HepG2 (cell line): Measurements from ENCODE around the gene CIROP. TPM values are rescaled to one million over a fixed set of nuclear protein-coding genes. Genes with fewer than 3 reads are reported as not detected.
A peak's percentile ranks its signal among the peaks of the same experiment; 100 is the strongest.

ENCODE experiments used
- ATAC-seq: fragments of 200-7000 bp; cut with Tn5 transposase; 3 replicates; pipeline ENCODE4 v1.9.1; 2020; ENCODE audit warnings: mild to moderate bottlenecking, moderate library complexity
- BruUV-seq: library from RNA; stranded (reverse); fragments of 400-500 nt; replicated peaks from 2 replicates; lab custom pipeline; 2021; lab: Mats Ljungman, UMichigan
- CTCF ChIA-PET: fragments of 300-600 bp; formaldehyde crosslinking; extraction: SDS; loops from one replicate; lab custom pipeline; 2021; ENCODE audit warnings: low total read pairs, inconsistent platforms, low intra/inter-chr PET ratio; lab: Yijun Ruan, JAX
- POLR2A ChIA-PET: fragments of 350-600 bp; sonication (Branson Sonifier 250); formaldehyde crosslinking; loops from one replicate; lab custom pipeline; 2020; ENCODE audit warnings: antibody characterized with exemption, inconsistent platforms; lab: Yijun Ruan, JAX
- DNase-seq: peaks from one replicate; pipeline ENCODE4 v3.0.0-alpha.2; 2015; ENCODE audit warnings: low spot score
- FAIRE-seq: peaks from 3 replicates; lab custom pipeline; 2011; peaks lifted over from hg19 to GRCh38; lab: Jason Lieb, UNC
- H2AFZ ChIP-seq: one replicate; pipeline ENCODE4 v1.6.1; 2011; ENCODE audit warnings: low read length, inconsistent platforms
- H3K27ac ChIP-seq: fragments of 300-600 bp; 3 replicates; pipeline ENCODE4 v1.8.0; 2011; ENCODE audit warnings: mixed run types, mild to moderate bottlenecking, mixed read lengths, low read length, inconsistent platforms; ENCODE audit not compliant: insufficient read depth; ENCODE audit errors: extremely low read length
- H3K27me3 ChIP-seq, 2 experiments: fragments of 200-600 bp in 1 of 2; 2 replicates in 1 of 2; 3 replicates in 1 of 2; pipeline versions ENCODE4 v1.6.0 to v1.8.0; 2011; ENCODE audit warnings: low read length in 2 of 2, mild to moderate bottlenecking in 2 of 2, moderate library complexity in 2 of 2, inconsistent platforms in 1 of 2; ENCODE audit not compliant: insufficient read depth in 2 of 2, control insufficient read depth in 1 of 2
- H3K36me3 ChIP-seq, 2 experiments: fragments of 200-600 bp in 1 of 2; replicated peaks in 1 of 2; 2 replicates in 1 of 2; 3 replicates in 1 of 2; pipeline versions ENCODE4 v1.5.1 to v1.8.0; 2011; ENCODE audit warnings: low read length in 2 of 2, inconsistent platforms in 1 of 2; ENCODE audit not compliant: insufficient read depth in 2 of 2, control insufficient read depth in 1 of 2
- H3K4me1 ChIP-seq: 2 replicates; pipeline ENCODE4 v1.5.1; 2012; ENCODE audit warnings: low read length, inconsistent platforms; ENCODE audit not compliant: insufficient read depth
- H3K4me2 ChIP-seq: 2 replicates; pipeline ENCODE4 v1.6.0; 2011; ENCODE audit warnings: low read depth, low read length, inconsistent platforms
- H3K4me3 ChIP-seq, 3 experiments: fragments of 200-600 bp in 1 of 3; sonication (generic), shearing (Covaris generic) in 1 of 3; replicated peaks in 1 of 3; 2 replicates each; pipeline ENCODE4 v1.5.1; 2011 to 2016; ENCODE audit warnings: low read length in 3 of 3, inconsistent platforms in 2 of 3, low read depth in 2 of 3, mild to moderate bottlenecking in 2 of 3, control low read depth in 1 of 3, mixed read lengths in 1 of 3; ENCODE audit not compliant: insufficient read depth in 1 of 3
- H3K79me2 ChIP-seq: one replicate; pipeline ENCODE4 v1.6.1; 2011; ENCODE audit warnings: low read length, inconsistent platforms; ENCODE audit not compliant: insufficient read depth
- H3K9ac ChIP-seq: 2 replicates; pipeline ENCODE4 v1.6.0; 2011; ENCODE audit warnings: mild to moderate bottlenecking, low read depth, low read length, inconsistent platforms; ENCODE audit not compliant: insufficient read depth
- H3K9me3 ChIP-seq: 2 replicates; pipeline ENCODE4 v1.5.1; 2012; ENCODE audit warnings: mild to moderate bottlenecking, low read length
- H4K20me1 ChIP-seq: 2 replicates; pipeline ENCODE4 v1.6.0; 2011; ENCODE audit warnings: inconsistent platforms, mild to moderate bottlenecking, low read length, moderate library complexity; ENCODE audit not compliant: insufficient read depth
- CREBL2 ChIP-seq: sonication (generic); formaldehyde crosslinking; IDR thresholded peaks from 2 replicates; pipeline ENCODE4 v1.8.1; 2023; ENCODE audit warnings: missing genetic modification reagents, mild to moderate bottlenecking, borderline replicate concordance
- PRDM10 ChIP-seq: sonication (generic); formaldehyde crosslinking; IDR thresholded peaks from 2 replicates; pipeline ENCODE4 v1.4.0; 2020; ENCODE audit warnings: low read depth, missing genetic modification reagents
- REST ChIP-seq, 2 experiments: IDR thresholded peaks; 2 replicates each; pipeline ENCODE4 v1.6.1; 2011 to 2012; ENCODE audit warnings: low read length in 2 of 2, borderline replicate concordance in 1 of 2, low read depth in 1 of 2, mild to moderate bottlenecking in 1 of 2, moderate library complexity in 1 of 2
- SP1 ChIP-seq, 2 experiments: fragments of 450-650 bp in 1 of 2; sonication (generic) in 1 of 2; formaldehyde crosslinking in 1 of 2; IDR thresholded peaks; 2 replicates each; pipeline versions ENCODE4 v1.4.0 to v1.6.1; 2016 to 2020; ENCODE audit warnings: missing genetic modification reagents in 1 of 2
- SRSF1 ChIP-seq: fragments of 200-400 bp; formaldehyde crosslinking; optimal IDR thresholded peaks from 2 replicates; pipeline ENCODE3; 2017; ENCODE audit warnings: mild to moderate bottlenecking, low read depth, low read length, moderate library complexity
- TBX2 ChIP-seq: sonication (generic); formaldehyde crosslinking; IDR thresholded peaks from 2 replicates; pipeline ENCODE4 v1.5.0; 2020; ENCODE audit warnings: missing genetic modification reagents, mild to moderate bottlenecking, borderline replicate concordance
- YY1 ChIP-seq: IDR thresholded peaks from 2 replicates; pipeline ENCODE4 v1.6.1; 2011; ENCODE audit warnings: low read length, low read depth, moderate library complexity, mild to moderate bottlenecking; ENCODE audit not compliant: insufficient read depth, insufficient replicate concordance
- ZFP62 ChIP-seq: sonication (generic); formaldehyde crosslinking; IDR thresholded peaks from 2 replicates; pipeline ENCODE4 v1.4.0; 2020; ENCODE audit warnings: missing genetic modification reagents
- ZNF253 ChIP-seq: sonication (generic); formaldehyde crosslinking; IDR thresholded peaks from 2 replicates; pipeline ENCODE4 v1.8.0; 2022; ENCODE audit warnings: mild to moderate bottlenecking, missing genetic modification reagents, borderline replicate concordance
- ZNF333 ChIP-seq: sonication (generic); formaldehyde crosslinking; IDR thresholded peaks from 2 replicates; pipeline ENCODE4 v1.4.0; 2020; ENCODE audit warnings: mild to moderate bottlenecking, missing genetic modification reagents, borderline replicate concordance
- ZNF572 ChIP-seq: sonication (generic); formaldehyde crosslinking; IDR thresholded peaks from 2 replicates; pipeline ENCODE4 v1.5.1; 2020; ENCODE audit warnings: mild to moderate bottlenecking, missing genetic modification reagents
- ZNF839 ChIP-seq: sonication (generic); formaldehyde crosslinking; IDR thresholded peaks from 2 replicates; pipeline ENCODE4 v1.4.0; 2020; ENCODE audit warnings: missing genetic modification reagents, mild to moderate bottlenecking, borderline replicate concordance
- WGBS: methylation state at CpG from one replicate; pipeline ENCODE4 v1.1.6; 2017; ENCODE audit warnings: low lambda C conversion rate; 5-methylcytosine and 5-hydroxymethylcytosine counted together
- in situ Hi-C: cut with HindIII; loops from 2 replicates; pipeline ENCODE4 v1.10.0; 2017; ENCODE audit warnings: low pct_unique_long_range_greater_than_20kb; ENCODE audit not compliant: extremely low pct_ligation_motif_present
- intact Hi-C: fragments of 100-400 bp; cut with micrococcal nuclease; formaldehyde crosslinking; loops from one replicate; pipeline ENCODE4 v1.10.0; 2022; ENCODE audit not compliant: unreplicated experiment
- polyA plus RNA-seq, 8 experiments: library from polyadenylated mRNA; depleted of rRNA in 3 of 8; stranded (reverse) in 7 of 8; unstranded in 1 of 8; fragments of >200 nt; fragmentation: Illumina TruSeq in 4 of 8; extraction: Trizol in 4 of 8; gene quantifications; 2 replicates each; pipeline versions ENCODE4 v1.2.1 to v1.2.3, GENCODE V29; 2011 to 2016; ENCODE audit warnings: low read depth in 4 of 8, missing spikeins in 1 of 8, mixed read lengths in 1 of 8; ENCODE audit not compliant: insufficient read depth in 1 of 8
- total RNA-seq, 5 experiments: library from RNA; depleted of rRNA; stranded (reverse); fragments of >200 nt; fragmentation: Illumina TruSeq; extraction: Trizol; gene quantifications; 2 replicates each; pipeline ENCODE4 v1.2.3, GENCODE V29; 2016; ENCODE audit warnings: low read depth in 1 of 5
- TF ChIP-seq, protein P1 (sequence below): IDR thresholded peaks from 2 replicates; pipeline ENCODE4 v1.6.1; 2018; ENCODE audit warnings: missing genetic modification reagents, mild to moderate bottlenecking, missing compliant biosample characterization

CIROP gene
- total and polyA plus RNA-seq, 2 of the 13 experiments (the other 11 are each of a cell fraction or from before 2014, with no cell fraction given), result 0.07 TPM; not detected in 1

DNA sequence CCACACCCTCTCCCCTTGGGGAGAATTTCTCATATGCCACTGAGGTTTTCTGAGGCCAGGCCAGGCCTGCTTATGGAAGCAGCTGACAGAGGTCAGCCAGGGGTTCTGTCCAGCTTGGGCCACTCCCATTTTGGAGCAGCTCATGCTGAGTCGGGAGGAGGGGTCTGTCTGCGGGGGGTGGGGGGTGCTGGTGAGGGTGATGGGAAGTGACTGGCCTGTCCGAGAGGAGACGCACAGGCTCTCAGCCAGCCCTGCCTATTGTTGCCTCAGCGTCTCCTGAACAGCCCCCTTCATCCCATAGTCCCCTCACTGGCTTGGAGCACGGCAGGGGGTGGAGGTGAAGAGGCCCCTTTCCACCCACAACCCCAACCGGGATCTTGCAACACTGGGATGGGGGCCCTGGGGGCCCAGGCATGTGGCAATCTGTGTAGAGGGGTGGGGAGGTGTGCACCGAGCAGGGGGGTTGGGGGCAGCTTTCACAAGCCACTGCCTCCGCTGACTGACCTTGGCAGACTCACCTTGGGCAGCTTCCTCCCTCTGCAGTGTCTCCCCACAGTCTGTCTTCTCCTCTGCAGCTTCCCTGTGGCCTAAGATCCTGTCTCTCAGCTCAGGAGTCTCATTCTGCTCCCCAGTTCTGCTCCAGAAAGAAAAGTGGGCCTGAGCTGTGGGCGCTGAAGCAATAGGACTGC, 8.8 kb upstream of the CIROP start:
- H3K9ac ChIP-seq, result no peak overlapping the region
- no peak overlapping the region for H3K27ac ChIP-seq
- FAIRE-seq, result no peak
- H3K9me3 ChIP-seq, result no peaks in the 10 kb centered on the region
- ChIA-PET CTCF (interaction anchor here (1.0 kb wide), 1 partner anchor 73 kb away, joined by 4 read pairs; no protein-coding TSS in a partner anchor), POLR2A (interaction anchor here (1.0 to 6.6 kb wide), 5 partner anchors 16 to 208 kb away, joined by 3 to 66 read pairs (median 3); partner anchors contain the start of genes ACIN1, C14orf119 and PABPN1)
- no peaks in the 10 kb centered on the region for H3K36me3 ChIP-seq
- H3K4me2 ChIP-seq, result peak overlapping the region; percentile 64
- no peaks in the 10 kb centered on the region for H4K20me1 ChIP-seq
- no peaks in the 10 kb centered on the region for H3K79me2 ChIP-seq
- peaks cover 48 to 89% of the 10 kb centered on the region in 2 experiments for H3K27me3 ChIP-seq
- in situ Hi-C loops (no loop called here), intact Hi-C loops (no loop called here)
- BruUV-seq, result no TSS peak
- ATAC-seq, result peak; percentile 16
- peak overlapping the region; percentile 4 to 42 (median 7); a peak in 2 of 6 replicates for H3K4me3 ChIP-seq
- 3% methylated on average over 10 of the region's 10 CpGs for WGBS
- H3K4me1 ChIP-seq, result peaks cover 33% of the 10 kb centered on the region
- DNase-seq, result no peak
- H2AFZ ChIP-seq, result peak overlapping the region; percentile 59
- TF ChIP-seq TBX2 (CRISPR knock-in tag), result 0 out of 2 replicates have a peak, but pooled peaks have one; percentile 29
- TF ChIP-seq SP1 (IDR thresholded peaks at IDR 0.05), result no peak
- TF ChIP-seq SP1 (CRISPR knock-in tag; IDR thresholded peaks at IDR 0.05), result no peak
- TF ChIP-seq ZNF333 (CRISPR knock-in tag), result 0 out of 2 replicates have a peak, but pooled peaks have one; percentile 51
- TF ChIP-seq SRSF1, result no peak
- 0 out of 2 replicates have a peak, but pooled peaks have one; percentile 9 for TF ChIP-seq PRDM10 (CRISPR knock-in tag)
- TF ChIP-seq ZNF253 (CRISPR knock-in tag), result 0 out of 2 replicates have a peak, but pooled peaks have one; percentile 30
- TF ChIP-seq ZFP62 (CRISPR knock-in tag), result no peak
- no peak for TF ChIP-seq REST (IDR thresholded peaks at IDR 0.05; ENCODE audit: borderline replicate concordance in 1 of 2, low read depth in 1 of 2, low read length in 2 of 2)
- TF ChIP-seq, protein P1, sequence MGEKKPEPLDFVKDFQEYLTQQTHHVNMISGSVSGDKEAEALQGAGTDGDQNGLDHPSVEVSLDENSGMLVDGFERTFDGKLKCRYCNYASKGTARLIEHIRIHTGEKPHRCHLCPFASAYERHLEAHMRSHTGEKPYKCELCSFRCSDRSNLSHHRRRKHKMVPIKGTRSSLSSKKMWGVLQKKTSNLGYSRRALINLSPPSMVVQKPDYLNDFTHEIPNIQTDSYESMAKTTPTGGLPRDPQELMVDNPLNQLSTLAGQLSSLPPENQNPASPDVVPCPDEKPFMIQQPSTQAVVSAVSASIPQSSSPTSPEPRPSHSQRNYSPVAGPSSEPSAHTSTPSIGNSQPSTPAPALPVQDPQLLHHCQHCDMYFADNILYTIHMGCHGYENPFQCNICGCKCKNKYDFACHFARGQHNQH (CRISPR knock-in tag), result no peak
- TF ChIP-seq ZNF572 (CRISPR knock-in tag), result peak; percentile 79
- peak; percentile 45; the same call in 1 of the 2 replicates for TF ChIP-seq ZNF839 (CRISPR knock-in tag)
- TF ChIP-seq CREBL2, result no peak
- TF ChIP-seq YY1, result no peak
